Measurements from ENCODE around the gene NME7. TPM values are rescaled to one million over a fixed set of nuclear protein-coding genes. Genes with fewer than 3 reads are reported as not detected.

NME7 gene
- total RNA-seq, 1 experiment from 2014 or later = 13.8 TPM

DNA sequence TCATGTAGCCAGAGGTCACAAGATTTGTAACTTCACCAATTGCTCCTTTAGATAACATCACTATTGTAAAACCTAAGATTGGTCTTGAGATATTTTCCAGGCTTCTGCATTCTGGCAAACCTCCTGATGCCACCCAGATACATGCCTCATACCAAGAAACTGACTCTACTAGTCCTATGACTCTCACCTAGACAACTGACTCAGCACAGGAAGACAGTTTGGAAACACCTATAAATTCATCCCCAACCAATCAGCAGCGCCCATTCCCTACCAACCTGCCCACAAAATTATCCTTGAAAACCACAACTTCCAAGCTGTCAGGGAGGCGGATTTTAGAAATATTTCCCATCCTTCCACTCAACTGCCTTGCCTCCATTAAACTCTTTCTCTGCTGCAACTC lies 2.6 kb downstream of the NME7 start:
- ATAC-seq = no peak
- TF ChIP-seq, protein P1, sequence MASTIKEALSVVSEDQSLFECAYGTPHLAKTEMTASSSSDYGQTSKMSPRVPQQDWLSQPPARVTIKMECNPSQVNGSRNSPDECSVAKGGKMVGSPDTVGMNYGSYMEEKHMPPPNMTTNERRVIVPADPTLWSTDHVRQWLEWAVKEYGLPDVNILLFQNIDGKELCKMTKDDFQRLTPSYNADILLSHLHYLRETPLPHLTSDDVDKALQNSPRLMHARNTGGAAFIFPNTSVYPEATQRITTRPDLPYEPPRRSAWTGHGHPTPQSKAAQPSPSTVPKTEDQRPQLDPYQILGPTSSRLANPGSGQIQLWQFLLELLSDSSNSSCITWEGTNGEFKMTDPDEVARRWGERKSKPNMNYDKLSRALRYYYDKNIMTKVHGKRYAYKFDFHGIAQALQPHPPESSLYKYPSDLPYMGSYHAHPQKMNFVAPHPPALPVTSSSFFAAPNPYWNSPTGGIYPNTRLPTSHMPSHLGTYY (CRISPR knock-in tag; IDR thresholded peaks at IDR 0.05) = no peak
- no peak for TF ChIP-seq TP53 (CRISPR knock-in tag; IDR thresholded peaks at IDR 0.05)
- no peak for TF ChIP-seq MXD4 (CRISPR knock-in tag; IDR thresholded peaks at IDR 0.05; ENCODE audit: borderline replicate concordance)
- no peak for TF ChIP-seq NR3C1 (CRISPR knock-in tag; conservative IDR thresholded peaks at IDR 0.05; ENCODE audit: low read depth)
- TF ChIP-seq GABPB1 (CRISPR knock-in tag; IDR thresholded peaks at IDR 0.05) = no peak
- TF ChIP-seq, protein P2, sequence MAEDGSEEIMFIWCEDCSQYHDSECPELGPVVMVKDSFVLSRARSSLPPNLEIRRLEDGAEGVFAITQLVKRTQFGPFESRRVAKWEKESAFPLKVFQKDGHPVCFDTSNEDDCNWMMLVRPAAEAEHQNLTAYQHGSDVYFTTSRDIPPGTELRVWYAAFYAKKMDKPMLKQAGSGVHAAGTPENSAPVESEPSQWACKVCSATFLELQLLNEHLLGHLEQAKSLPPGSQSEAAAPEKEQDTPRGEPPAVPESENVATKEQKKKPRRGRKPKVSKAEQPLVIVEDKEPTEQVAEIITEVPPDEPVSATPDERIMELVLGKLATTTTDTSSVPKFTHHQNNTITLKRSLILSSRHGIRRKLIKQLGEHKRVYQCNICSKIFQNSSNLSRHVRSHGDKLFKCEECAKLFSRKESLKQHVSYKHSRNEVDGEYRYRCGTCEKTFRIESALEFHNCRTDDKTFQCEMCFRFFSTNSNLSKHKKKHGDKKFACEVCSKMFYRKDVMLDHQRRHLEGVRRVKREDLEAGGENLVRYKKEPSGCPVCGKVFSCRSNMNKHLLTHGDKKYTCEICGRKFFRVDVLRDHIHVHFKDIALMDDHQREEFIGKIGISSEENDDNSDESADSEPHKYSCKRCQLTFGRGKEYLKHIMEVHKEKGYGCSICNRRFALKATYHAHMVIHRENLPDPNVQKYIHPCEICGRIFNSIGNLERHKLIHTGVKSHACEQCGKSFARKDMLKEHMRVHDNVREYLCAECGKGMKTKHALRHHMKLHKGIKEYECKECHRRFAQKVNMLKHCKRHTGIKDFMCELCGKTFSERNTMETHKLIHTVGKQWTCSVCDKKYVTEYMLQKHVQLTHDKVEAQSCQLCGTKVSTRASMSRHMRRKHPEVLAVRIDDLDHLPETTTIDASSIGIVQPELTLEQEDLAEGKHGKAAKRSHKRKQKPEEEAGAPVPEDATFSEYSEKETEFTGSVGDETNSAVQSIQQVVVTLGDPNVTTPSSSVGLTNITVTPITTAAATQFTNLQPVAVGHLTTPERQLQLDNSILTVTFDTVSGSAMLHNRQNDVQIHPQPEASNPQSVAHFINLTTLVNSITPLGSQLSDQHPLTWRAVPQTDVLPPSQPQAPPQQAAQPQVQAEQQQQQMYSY (CRISPR knock-in tag; IDR thresholded peaks at IDR 0.05) = no peak
- TF ChIP-seq, protein P3, sequence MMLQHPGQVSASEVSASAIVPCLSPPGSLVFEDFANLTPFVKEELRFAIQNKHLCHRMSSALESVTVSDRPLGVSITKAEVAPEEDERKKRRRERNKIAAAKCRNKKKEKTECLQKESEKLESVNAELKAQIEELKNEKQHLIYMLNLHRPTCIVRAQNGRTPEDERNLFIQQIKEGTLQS (CRISPR knock-in tag; conservative IDR thresholded peaks at IDR 0.05) = no peak
- no peak for TF ChIP-seq GTF2I (CRISPR knock-in tag; conservative IDR thresholded peaks at IDR 0.05)
- TF ChIP-seq JAZF1 (CRISPR knock-in tag; IDR thresholded peaks at IDR 0.05) = no peak
- POLR2A ChIA-PET = interaction anchor here (0.6 kb wide), 1 partner anchor 727 kb away, joined by 3 read pairs; no protein-coding TSS in a partner anchor
- H3K4me3 Mint-ChIP-seq = no peak overlapping the region
- H3K27ac Mint-ChIP-seq = no peak overlapping the region
- no peaks in the 10 kb centered on the region for H3K27me3 Mint-ChIP-seq (ENCODE audit: low read depth)
- CTCF ChIA-PET = no interaction called here
- H3K36me3 Mint-ChIP-seq = no peaks in the 10 kb centered on the region
- H3K4me1 Mint-ChIP-seq = no peaks in the 10 kb centered on the region; the same call in 1 of the 2 replicates
- H3K9me3 Mint-ChIP-seq = no peaks in the 10 kb centered on the region
- no peak for DNase-seq (ENCODE audit: low spot score)

DNA sequence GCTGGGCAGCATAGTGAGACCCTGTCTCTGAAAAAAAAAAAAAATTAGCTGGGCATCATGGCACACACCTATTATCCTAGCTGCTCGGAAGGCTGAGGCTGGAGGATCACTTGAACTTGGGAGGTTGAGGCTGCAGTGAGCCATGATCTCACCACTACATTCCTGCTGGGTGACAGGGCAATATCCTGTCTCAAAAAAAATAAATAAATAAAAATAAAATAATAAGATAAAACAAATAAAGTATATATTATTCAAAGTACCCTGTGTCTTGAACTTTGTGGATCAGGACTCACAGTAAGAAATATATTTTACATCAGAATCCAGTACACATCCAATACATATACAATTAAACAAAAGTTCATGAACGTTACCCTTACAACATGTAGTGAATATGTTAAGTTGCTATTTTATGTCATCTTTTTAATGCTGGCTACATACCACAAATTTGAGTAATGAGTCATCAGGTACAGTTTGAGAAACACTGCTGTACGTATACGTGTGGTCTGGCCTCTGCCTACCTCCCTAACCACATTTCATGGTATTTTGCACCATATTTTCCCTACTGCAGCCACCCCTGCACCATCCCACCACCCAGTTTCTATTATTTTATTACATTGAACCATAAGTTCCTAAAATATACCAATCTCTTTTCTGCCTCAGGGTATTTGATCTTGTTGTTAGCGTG lies 4.4 kb downstream of the NME7 start:
- CTCF ChIA-PET = no interaction called here
- Mint-ChIP-seq H3K9me3 (no peaks in the 10 kb centered on the region), H3K4me1 (no peaks in the 10 kb centered on the region), H3K27me3 (ENCODE audit: low read depth) (no peaks in the 10 kb centered on the region), H3K27ac (no peak overlapping the region), H3K36me3 (no peaks in the 10 kb centered on the region), H3K4me3 (no peak overlapping the region)
- TF ChIP-seq ZNF671 (CRISPR knock-in tag; IDR thresholded peaks at IDR 0.05) = no peak
- peak; percentile 19; the same call in 1 of the 2 replicates for TF ChIP-seq HMGA2 (CRISPR knock-in tag; IDR thresholded peaks at IDR 0.05)
- POLR2A ChIA-PET = no interaction called here
- ATAC-seq (no peak), DNase-seq (ENCODE audit: low spot score) (no peak)

DNA sequence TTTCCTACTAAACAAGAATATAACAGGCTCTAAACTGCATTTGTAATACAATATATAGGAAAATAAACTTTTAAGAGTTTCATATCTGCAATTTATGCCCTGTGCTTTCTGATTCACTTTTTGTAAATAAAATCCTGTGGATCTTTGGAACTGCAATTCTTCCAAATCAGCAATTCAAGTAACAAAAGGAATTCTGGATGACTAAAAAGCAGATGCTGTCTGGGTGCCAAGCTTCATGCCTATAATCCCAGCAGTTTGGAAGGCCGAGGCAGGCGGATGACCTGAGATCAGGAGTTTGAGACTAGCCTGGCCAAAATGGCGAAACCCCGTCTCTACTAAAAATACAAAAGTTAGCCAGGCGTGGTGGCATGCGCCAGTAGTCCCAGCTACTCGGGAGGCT lies 6.3 kb downstream of the NME7 start:
- no peaks in the 10 kb centered on the region for H3K4me1 Mint-ChIP-seq
- no peaks in the 10 kb centered on the region for H3K27me3 Mint-ChIP-seq (ENCODE audit: low read depth)
- no peak for ATAC-seq
- TF ChIP-seq, protein P4, sequence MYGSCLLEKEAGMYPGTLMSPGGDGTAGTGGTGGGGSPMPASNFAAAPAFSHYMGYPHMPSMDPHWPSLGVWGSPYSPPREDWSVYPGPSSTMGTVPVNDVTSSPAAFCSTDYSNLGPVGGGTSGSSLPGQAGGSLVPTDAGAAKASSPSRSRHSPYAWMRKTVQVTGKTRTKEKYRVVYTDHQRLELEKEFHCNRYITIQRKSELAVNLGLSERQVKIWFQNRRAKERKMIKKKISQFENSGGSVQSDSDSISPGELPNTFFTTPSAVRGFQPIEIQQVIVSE (CRISPR knock-in tag; IDR thresholded peaks at IDR 0.05; ENCODE audit: borderline replicate concordance) = no peak
- TF ChIP-seq, protein P5, sequence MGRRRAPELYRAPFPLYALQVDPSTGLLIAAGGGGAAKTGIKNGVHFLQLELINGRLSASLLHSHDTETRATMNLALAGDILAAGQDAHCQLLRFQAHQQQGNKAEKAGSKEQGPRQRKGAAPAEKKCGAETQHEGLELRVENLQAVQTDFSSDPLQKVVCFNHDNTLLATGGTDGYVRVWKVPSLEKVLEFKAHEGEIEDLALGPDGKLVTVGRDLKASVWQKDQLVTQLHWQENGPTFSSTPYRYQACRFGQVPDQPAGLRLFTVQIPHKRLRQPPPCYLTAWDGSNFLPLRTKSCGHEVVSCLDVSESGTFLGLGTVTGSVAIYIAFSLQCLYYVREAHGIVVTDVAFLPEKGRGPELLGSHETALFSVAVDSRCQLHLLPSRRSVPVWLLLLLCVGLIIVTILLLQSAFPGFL (CRISPR knock-in tag; IDR thresholded peaks at IDR 0.05; ENCODE audit: borderline replicate concordance) = no peak
- TF ChIP-seq, protein P6, sequence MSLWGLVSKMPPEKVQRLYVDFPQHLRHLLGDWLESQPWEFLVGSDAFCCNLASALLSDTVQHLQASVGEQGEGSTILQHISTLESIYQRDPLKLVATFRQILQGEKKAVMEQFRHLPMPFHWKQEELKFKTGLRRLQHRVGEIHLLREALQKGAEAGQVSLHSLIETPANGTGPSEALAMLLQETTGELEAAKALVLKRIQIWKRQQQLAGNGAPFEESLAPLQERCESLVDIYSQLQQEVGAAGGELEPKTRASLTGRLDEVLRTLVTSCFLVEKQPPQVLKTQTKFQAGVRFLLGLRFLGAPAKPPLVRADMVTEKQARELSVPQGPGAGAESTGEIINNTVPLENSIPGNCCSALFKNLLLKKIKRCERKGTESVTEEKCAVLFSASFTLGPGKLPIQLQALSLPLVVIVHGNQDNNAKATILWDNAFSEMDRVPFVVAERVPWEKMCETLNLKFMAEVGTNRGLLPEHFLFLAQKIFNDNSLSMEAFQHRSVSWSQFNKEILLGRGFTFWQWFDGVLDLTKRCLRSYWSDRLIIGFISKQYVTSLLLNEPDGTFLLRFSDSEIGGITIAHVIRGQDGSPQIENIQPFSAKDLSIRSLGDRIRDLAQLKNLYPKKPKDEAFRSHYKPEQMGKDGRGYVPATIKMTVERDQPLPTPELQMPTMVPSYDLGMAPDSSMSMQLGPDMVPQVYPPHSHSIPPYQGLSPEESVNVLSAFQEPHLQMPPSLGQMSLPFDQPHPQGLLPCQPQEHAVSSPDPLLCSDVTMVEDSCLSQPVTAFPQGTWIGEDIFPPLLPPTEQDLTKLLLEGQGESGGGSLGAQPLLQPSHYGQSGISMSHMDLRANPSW (CRISPR knock-in tag; conservative IDR thresholded peaks at IDR 0.05; ENCODE audit: low read depth) = no peak
- TF ChIP-seq HMGA2 (CRISPR knock-in tag; IDR thresholded peaks at IDR 0.05) = no peak
- TF ChIP-seq, protein P7, sequence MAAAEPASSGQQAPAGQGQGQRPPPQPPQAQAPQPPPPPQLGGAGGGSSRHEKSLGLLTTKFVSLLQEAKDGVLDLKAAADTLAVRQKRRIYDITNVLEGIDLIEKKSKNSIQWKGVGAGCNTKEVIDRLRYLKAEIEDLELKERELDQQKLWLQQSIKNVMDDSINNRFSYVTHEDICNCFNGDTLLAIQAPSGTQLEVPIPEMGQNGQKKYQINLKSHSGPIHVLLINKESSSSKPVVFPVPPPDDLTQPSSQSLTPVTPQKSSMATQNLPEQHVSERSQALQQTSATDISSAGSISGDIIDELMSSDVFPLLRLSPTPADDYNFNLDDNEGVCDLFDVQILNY (CRISPR knock-in tag; IDR thresholded peaks at IDR 0.05) = no peak
- no peak for DNase-seq (ENCODE audit: low spot score)
- ChIA-PET CTCF (interaction anchor here (0.7 to 1.4 kb wide), 2 partner anchors 13 to 326 kb away, joined by 3 read pairs; no protein-coding TSS in a partner anchor), POLR2A (no interaction called here)
- H3K4me3 Mint-ChIP-seq = no peak overlapping the region
- no peaks in the 10 kb centered on the region for H3K36me3 Mint-ChIP-seq
- H3K27ac Mint-ChIP-seq = no peak overlapping the region
- no peaks in the 10 kb centered on the region for H3K9me3 Mint-ChIP-seq

Measured in WTC11 (cell line).